ENCODE data around the gene PXDC1. TPM values are rescaled to one million over a fixed set of nuclear protein-coding genes. Genes with fewer than 3 reads are reported as not detected.

PXDC1 gene
- total and polyA plus RNA-seq, 4 donors: 24.1 to 106 (median 77.6) TPM

DNA sequence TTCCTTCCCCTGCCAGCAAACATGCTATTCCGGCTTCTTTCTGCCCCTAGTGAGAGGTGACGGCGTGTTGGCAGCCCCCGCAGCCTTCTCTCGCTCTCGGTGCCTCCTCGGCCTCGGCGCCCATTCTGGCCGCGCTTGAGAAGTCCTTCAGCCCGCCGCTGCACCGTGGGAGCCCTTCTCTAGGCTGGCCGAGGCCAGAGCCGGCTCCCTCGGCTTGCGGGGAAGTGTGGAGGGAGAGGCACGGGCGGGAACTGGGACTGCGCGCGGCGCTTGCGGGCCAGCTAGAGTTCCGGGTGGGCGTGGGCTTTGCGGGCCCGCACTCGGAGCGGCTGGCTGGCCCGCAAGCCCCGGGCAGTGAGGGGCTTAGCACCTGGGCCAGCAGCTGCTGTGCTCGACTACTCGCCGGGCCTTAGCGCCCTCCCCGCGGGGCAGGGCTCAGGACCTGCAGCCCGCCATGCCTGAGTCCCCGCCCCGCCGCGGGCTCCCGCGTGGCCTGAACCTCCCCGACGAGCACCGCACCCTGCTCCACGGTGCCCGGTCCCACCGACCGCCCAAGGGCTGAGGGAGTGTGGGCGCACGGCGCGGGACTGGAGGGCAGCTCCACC lies 20.0 kb upstream of the PXDC1 start:
- no peak overlapping the region for H3K4me3 ChIP-seq (ENCODE audit: low read depth in 1 of 3, low read length in 3 of 3)
- 88% methylated on average over 57 of the region's 57 CpGs for WGBS

More for the DNA sequence above, 20.0 kb upstream of the PXDC1 start:
- H3K9ac ChIP-seq (ENCODE audit: low read depth in 1 of 2, low read length in 2 of 2): no peak overlapping the region
- H3K4me1 ChIP-seq (ENCODE audit: control insufficient read depth in 4 of 4, insufficient read depth in 4 of 4, low read length in 3 of 4): peaks cover 0 to 3% (median 1%) of the 10 kb centered on the region in 4 donors
- H3K27me3 ChIP-seq (ENCODE audit: control insufficient read depth in 4 of 4, insufficient read depth in 4 of 4, low read length in 3 of 4): no peaks in the 10 kb centered on the region
- no peaks in the 10 kb centered on the region for H3K36me3 ChIP-seq (ENCODE audit: control insufficient read depth in 4 of 4, insufficient read depth in 3 of 4, low read depth in 1 of 4, low read length in 3 of 4)
- no peak for TF ChIP-seq GABPA (IDR thresholded peaks at IDR 0.05 in 1 of 2, conservative IDR thresholded peaks at IDR 0.05 in 1 of 2)
- no peak for TF ChIP-seq TAF1 (conservative IDR thresholded peaks at IDR 0.05)
- TF ChIP-seq HNF4A (conservative IDR thresholded peaks at IDR 0.05): no peak
- TF ChIP-seq, protein P1, sequence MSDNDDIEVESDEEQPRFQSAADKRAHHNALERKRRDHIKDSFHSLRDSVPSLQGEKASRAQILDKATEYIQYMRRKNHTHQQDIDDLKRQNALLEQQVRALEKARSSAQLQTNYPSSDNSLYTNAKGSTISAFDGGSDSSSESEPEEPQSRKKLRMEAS (IDR thresholded peaks at IDR 0.05): no peak
- TF ChIP-seq, protein P2, sequence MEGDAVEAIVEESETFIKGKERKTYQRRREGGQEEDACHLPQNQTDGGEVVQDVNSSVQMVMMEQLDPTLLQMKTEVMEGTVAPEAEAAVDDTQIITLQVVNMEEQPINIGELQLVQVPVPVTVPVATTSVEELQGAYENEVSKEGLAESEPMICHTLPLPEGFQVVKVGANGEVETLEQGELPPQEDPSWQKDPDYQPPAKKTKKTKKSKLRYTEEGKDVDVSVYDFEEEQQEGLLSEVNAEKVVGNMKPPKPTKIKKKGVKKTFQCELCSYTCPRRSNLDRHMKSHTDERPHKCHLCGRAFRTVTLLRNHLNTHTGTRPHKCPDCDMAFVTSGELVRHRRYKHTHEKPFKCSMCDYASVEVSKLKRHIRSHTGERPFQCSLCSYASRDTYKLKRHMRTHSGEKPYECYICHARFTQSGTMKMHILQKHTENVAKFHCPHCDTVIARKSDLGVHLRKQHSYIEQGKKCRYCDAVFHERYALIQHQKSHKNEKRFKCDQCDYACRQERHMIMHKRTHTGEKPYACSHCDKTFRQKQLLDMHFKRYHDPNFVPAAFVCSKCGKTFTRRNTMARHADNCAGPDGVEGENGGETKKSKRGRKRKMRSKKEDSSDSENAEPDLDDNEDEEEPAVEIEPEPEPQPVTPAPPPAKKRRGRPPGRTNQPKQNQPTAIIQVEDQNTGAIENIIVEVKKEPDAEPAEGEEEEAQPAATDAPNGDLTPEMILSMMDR (IDR thresholded peaks at IDR 0.05; ENCODE audit: low read depth, low read length, missing input control): no peak
- TF ChIP-seq, protein P3, sequence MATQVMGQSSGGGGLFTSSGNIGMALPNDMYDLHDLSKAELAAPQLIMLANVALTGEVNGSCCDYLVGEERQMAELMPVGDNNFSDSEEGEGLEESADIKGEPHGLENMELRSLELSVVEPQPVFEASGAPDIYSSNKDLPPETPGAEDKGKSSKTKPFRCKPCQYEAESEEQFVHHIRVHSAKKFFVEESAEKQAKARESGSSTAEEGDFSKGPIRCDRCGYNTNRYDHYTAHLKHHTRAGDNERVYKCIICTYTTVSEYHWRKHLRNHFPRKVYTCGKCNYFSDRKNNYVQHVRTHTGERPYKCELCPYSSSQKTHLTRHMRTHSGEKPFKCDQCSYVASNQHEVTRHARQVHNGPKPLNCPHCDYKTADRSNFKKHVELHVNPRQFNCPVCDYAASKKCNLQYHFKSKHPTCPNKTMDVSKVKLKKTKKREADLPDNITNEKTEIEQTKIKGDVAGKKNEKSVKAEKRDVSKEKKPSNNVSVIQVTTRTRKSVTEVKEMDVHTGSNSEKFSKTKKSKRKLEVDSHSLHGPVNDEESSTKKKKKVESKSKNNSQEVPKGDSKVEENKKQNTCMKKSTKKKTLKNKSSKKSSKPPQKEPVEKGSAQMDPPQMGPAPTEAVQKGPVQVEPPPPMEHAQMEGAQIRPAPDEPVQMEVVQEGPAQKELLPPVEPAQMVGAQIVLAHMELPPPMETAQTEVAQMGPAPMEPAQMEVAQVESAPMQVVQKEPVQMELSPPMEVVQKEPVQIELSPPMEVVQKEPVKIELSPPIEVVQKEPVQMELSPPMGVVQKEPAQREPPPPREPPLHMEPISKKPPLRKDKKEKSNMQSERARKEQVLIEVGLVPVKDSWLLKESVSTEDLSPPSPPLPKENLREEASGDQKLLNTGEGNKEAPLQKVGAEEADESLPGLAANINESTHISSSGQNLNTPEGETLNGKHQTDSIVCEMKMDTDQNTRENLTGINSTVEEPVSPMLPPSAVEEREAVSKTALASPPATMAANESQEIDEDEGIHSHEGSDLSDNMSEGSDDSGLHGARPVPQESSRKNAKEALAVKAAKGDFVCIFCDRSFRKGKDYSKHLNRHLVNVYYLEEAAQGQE (IDR thresholded peaks at IDR 0.05): no peak
- TF ChIP-seq SP1 (IDR thresholded peaks at IDR 0.05): no peak
- TF ChIP-seq EGR1 (IDR thresholded peaks at IDR 0.05; ENCODE audit: low read depth in 2 of 2): no peak
- no peak for TF ChIP-seq YY1 (IDR thresholded peaks at IDR 0.05)
- TF ChIP-seq FOXA2 (IDR thresholded peaks at IDR 0.05): no peak
- TF ChIP-seq, protein P4, sequence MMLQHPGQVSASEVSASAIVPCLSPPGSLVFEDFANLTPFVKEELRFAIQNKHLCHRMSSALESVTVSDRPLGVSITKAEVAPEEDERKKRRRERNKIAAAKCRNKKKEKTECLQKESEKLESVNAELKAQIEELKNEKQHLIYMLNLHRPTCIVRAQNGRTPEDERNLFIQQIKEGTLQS (IDR thresholded peaks at IDR 0.05): no peak
- TF ChIP-seq, protein P5, sequence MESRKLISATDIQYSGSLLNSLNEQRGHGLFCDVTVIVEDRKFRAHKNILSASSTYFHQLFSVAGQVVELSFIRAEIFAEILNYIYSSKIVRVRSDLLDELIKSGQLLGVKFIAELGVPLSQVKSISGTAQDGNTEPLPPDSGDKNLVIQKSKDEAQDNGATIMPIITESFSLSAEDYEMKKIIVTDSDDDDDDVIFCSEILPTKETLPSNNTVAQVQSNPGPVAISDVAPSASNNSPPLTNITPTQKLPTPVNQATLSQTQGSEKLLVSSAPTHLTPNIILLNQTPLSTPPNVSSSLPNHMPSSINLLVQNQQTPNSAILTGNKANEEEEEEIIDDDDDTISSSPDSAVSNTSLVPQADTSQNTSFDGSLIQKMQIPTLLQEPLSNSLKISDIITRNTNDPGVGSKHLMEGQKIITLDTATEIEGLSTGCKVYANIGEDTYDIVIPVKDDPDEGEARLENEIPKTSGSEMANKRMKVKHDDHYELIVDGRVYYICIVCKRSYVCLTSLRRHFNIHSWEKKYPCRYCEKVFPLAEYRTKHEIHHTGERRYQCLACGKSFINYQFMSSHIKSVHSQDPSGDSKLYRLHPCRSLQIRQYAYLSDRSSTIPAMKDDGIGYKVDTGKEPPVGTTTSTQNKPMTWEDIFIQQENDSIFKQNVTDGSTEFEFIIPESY (IDR thresholded peaks at IDR 0.05): no peak
- TF ChIP-seq NR2F2 (IDR thresholded peaks at IDR 0.05): no peak
- TF ChIP-seq HNF4G (IDR thresholded peaks at IDR 0.05): no peak
- TF ChIP-seq JUND (IDR thresholded peaks at IDR 0.05): no peak
- no peak for TF ChIP-seq RXRA (IDR thresholded peaks at IDR 0.05)
- no peak for TF ChIP-seq RAD21 (IDR thresholded peaks at IDR 0.05)
- no peak for DNase-seq (ENCODE audit: low spot score)
- H3K27ac ChIP-seq (ENCODE audit: low read depth in 1 of 2, low read length in 2 of 2): no peak overlapping the region
- no peaks in the 10 kb centered on the region for H3K9me3 ChIP-seq (ENCODE audit: control insufficient read depth in 4 of 4, low read length in 3 of 4)

All from liver (tissue), 9 donors.